ENCODE measurements around the gene WBP2NL. TPM values are rescaled to one million over a fixed set of nuclear protein-coding genes. Genes with fewer than 3 reads are reported as not detected.
A peak's percentile ranks its signal among the peaks of the same experiment; 100 is the strongest.

Gene WBP2NL
- total RNA-seq, 1 experiment from 2014 or later = not detected

DNA sequence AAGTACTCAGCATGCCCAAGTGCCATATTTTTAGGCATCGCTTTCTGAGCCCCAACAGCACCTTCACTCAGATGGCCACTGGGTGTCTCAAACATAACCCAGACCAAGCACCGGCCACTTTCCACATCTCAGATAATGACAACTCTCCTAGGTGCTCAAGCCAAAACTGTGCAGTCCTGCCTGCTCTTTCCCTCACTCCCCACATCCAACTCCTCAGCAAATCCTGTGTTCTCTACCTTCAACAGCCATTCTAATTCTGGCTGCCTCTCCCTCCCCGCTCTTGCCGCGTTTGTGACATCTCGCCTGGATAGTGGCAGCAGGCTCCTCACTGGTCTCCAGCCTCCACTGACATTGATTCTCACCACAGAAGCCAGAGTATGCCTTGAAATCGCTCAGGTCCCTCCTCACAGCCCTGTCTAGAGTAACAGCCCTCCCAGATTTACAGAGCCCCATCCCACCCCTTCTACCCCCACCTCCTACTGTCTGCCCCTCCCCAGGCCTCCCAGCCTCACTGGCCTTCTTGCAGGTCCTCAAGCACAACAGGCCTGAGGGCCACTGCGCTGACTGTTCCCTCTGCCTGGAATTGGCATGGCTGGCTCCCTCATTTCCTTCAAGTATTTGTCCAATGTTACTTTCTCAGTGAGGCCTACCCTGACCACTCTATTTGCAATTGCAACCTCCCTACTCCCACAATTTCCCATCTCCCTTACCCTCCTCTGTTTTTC lies 74.2 kb downstream of the WBP2NL start:
- DNase-seq (ENCODE audit: low read depth) = no peak

DNA sequence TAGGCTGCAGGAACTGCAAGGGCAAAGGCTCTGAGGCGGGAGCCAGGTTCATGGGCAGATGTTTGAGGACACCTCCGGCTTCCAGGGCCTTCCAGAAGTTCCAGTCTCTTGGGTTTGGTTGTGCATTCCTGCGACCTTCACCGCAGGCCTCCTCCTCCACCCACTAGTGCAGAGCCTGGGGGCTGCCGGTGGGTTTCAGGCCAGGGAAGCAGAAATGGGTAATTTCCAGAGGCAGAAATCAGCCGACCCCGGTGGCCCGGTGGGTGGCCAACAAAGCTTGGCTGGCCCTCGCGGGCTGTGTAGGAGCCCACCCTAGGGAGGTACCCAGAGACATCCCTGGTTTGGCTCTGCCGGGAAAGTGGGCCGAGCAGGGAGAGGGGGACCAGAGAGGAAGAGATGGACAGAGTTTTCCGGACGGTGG lies 75.0 kb downstream of the WBP2NL start:
- no peak for DNase-seq (ENCODE audit: low read depth)

DNA sequence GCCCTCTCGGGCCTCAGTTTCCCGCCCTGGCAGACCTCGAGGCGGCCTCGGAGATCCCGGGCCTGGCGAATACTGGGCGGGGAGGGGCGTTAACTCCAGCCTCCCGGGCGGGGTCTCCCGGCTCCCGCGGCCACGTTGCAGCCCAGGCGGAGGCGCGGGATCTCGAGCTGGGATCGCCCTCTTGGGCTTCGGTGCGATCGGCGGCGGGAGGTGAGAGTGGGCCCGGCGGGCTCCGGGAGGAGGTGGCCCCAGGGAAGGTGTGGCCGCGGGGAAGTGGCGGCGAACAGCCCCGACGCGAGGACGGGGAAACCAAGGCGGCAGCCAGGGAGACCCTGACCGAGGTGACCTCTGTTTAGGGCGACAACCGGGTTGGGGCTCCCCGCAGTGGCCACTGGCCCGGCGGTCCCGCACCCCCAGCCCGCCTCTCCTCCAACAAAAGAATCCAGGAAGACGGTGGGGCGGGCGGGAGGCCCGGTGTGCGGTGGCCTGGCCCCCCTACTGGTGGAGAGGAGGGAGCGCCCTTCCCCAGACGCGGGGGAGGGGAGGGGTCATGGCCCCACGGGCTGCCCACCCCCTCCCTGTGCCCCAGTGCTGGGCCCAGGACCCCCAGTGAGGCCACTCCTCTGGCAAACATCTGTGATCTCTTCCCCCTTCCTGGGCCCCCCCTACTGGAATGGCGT lies 75.7 kb downstream of the WBP2NL start, which contains the start of gene PHETA2:
Gene PHETA2 (plus strand): TSS at position 117 of the 680 bp plus-strand sequence. CDS start 3,046 bp downstream, outside the sequence.
- DNase-seq (ENCODE audit: low read depth) = peak; percentile 36

DNA sequence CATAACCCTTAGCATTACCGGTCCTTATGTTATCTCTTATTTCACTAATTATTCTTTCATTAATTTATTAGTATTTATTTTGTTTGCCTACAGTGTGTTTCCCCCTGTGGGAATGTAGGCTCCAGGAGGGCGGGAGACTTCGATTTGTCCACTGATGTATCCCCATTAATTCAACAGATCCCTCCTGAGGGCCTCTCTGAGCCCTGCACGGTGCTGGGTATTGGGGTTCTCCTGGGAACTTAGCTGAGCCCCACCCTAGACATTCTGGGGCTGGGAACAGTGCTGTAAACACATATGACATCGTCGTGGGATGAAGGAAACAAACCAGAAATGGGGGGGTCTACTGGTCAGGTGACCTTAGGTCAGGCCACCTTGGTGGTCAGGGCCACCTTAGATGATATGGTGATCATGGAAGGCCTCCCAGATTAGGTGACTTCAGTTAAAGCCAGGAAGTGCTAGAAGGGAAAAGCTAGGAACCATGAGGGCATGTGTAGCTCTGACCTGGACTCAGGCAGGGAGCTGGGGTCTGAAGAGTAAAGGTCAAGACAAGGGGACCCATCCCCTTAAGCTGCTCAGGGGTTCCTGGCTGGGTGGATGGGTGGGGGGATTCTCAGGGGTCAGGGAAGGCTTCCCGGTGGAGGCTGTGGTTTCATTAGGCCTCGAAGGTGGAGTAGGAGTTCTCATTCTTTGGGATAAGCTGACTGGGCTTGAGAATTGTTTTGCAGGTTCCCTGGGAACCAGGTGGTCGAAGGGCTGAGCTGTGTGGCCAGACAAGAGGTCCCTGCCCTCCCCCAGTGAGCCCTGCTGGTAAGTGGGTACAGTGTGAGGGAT lies 76.5 kb downstream of the WBP2NL start:
- DNase-seq (ENCODE audit: low read depth) = no peak

DNA sequence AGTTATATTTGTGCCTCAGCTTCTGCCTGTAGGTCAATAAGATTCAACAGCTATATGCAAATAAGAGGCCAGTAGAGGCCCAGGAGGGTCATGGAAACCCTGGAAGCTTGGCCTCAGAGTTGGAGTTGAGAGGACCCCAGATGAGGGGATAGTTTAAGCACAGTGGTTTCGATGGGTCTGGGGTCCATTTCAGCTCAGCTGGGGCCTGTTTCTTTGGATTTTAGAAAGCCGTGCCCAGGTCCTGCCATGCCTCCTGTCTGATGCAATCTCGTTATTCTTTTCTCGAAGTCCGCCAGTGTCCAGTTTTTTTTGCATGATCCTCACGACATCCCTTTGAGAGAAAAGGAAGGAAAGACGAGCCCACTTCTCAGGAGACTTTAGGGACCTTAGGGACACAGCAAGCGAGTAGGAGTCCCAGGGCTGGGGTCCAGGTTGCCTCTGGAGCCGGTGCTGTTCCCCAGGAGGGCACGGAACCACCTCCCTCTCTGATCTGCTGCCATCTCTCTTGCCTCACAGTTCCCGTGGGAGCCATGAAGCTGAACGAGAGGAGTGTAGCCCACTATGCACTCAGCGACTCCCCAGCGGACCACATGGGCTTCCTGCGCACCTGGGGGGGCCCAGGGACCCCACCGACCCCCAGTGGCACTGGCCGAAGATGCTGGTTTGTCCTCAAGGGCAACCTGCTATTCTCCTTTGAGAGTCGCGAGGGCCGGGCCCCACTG lies 78.3 kb downstream of the WBP2NL start:
- DNase-seq (ENCODE audit: low read depth) = no peak

DNA sequence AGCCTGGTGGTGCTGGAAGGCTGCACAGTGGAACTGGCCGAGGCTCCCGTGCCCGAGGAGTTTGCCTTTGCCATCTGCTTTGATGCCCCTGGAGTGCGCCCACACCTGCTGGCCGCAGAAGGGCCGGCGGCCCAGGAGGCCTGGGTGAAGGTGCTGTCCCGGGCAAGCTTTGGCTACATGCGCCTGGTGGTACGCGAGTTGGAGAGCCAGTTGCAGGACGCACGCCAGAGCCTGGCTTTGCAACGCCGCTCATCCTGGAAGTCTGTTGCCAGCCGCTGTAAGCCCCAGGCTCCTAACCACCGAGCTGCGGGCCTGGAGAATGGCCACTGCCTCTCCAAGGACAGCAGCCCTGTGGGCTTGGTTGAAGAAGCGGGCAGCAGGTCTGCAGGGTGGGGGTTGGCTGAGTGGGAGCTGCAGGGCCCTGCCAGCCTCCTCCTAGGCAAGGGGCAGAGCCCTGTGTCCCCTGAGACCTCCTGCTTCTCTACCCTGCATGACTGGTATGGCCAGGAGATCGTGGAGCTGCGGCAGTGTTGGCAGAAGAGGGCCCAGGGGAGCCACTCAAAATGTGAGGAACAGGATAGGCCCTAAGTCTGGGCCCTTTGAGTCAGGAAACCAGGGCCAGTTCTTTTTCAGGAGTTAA lies 79.0 kb downstream of the WBP2NL start:
- no peak for DNase-seq (ENCODE audit: low read depth)

Other genes starting within 250 kb of the WBP2NL start
- gene CCDC134, start 198.1 kb upstream of the WBP2NL start, total RNA-seq (2014; rRNA removed) = 11.0 and 14.6 TPM in 2 replicates
- gene SREBF2, start 165.7 kb upstream of the WBP2NL start, total RNA-seq (2014; rRNA removed) = 37.9 and 42.1 TPM in 2 replicates
- gene SHISA8, start 83.7 kb upstream of the WBP2NL start, total RNA-seq (2014; rRNA removed) = not detected in 2 replicates
- gene TNFRSF13C, start 72.0 kb upstream of the WBP2NL start, total RNA-seq (2014; rRNA removed) = 0.17 TPM in 1 of 2 replicates, not detected in the other
- 47.1 and 56.0 TPM in 2 replicates for gene CENPM, start 51.6 kb upstream of the WBP2NL start, total RNA-seq (2014; rRNA removed)
- not detected in 2 replicates for gene SEPTIN3, start 29.3 kb upstream of the WBP2NL start, total RNA-seq (2014; rRNA removed)
- gene NAGA, start 72.0 kb downstream of the WBP2NL start, total RNA-seq (2014; rRNA removed) = 34.5 and 36.2 TPM in 2 replicates
- 15.7 and 17.6 TPM in 2 replicates for gene PHETA2, start 75.5 kb downstream of the WBP2NL start, total RNA-seq (2014; rRNA removed)
- gene SMDT1, start 80.9 kb downstream of the WBP2NL start, total RNA-seq (2014; rRNA removed) = 2.6 and 6.6 TPM in 2 replicates
- gene NDUFA6, start 92.0 kb downstream of the WBP2NL start, total RNA-seq (2014; rRNA removed) = 81.9 and 90.6 TPM in 2 replicates
- gene CYP2D6, start 132.0 kb downstream of the WBP2NL start, total RNA-seq (2014; rRNA removed) = 0.17 TPM in 1 of 2 replicates, not detected in the other

All from LHCN-M2 (cell line).